Neural progenitor cell (in vitro differentiated cells): ENCODE results near the gene SDF4. TPM values are rescaled to one million over a fixed set of nuclear protein-coding genes. Genes with fewer than 3 reads are reported as not detected.

ENCODE experiments used
- DNase-seq: peaks from one replicate; pipeline ENCODE4 v3.0.0-alpha.2; 2016; ENCODE audit warnings: low spot score
- H2AFZ ChIP-seq: fragments of 200-600 bp; sonication (generic); replicated peaks from 2 replicates; pipeline ENCODE4 v1.6.1; 2016; ENCODE audit warnings: antibody characterized with exemption
- H3F3A ChIP-seq: fragments of 200-600 bp; sonication (generic); 2 replicates; pipeline ENCODE4 v1.6.1; 2016; ENCODE audit warnings: antibody characterized with exemption, low read depth
- H3K27ac ChIP-seq: fragments of 200-600 bp; sonication (generic); 2 replicates; pipeline ENCODE4 v1.5.1; 2016; ENCODE audit warnings: mild to moderate bottlenecking
- H3K27me3 ChIP-seq: fragments of 200-600 bp; sonication (generic); 2 replicates; pipeline ENCODE4 v1.6.1; 2016; ENCODE audit warnings: mild to moderate bottlenecking, moderate library complexity
- H3K36me3 ChIP-seq: fragments of 200-600 bp; sonication (generic); 2 replicates; pipeline ENCODE4 v1.5.1; 2016
- H3K4me1 ChIP-seq: fragments of 200-600 bp; sonication (generic); 2 replicates; pipeline ENCODE4 v1.6.1; 2016; ENCODE audit warnings: mixed run types
- H3K4me2 ChIP-seq: fragments of 200-600 bp; sonication (generic); 2 replicates; pipeline ENCODE4 v1.6.1; 2016
- H3K4me3 ChIP-seq: fragments of 200-600 bp; sonication (generic); 2 replicates; pipeline ENCODE4 v1.5.1; 2016
- H3K79me2 ChIP-seq: fragments of 200-600 bp; sonication (generic); 2 replicates; pipeline ENCODE4 v1.6.1; 2016; ENCODE audit warnings: low read depth
- H3K9ac ChIP-seq: fragments of 200-600 bp; sonication (generic); 2 replicates; pipeline ENCODE4 v1.6.1; 2016
- H3K9me3 ChIP-seq: fragments of 200-600 bp; sonication (generic); 2 replicates; pipeline ENCODE4 v1.5.1; 2016; ENCODE audit warnings: low read depth
- H4K20me1 ChIP-seq: fragments of 200-600 bp; sonication (generic); 2 replicates; pipeline ENCODE4 v1.6.1; 2016; ENCODE audit warnings: low read depth
- H3K27ac Mint-ChIP-seq: 3 replicates; pipeline ENCODE4 v1.8.0; 2021; ENCODE audit warnings: mixed read lengths
- H3K27me3 Mint-ChIP-seq: 2 replicates; pipeline ENCODE4 v1.8.0; 2022; ENCODE audit warnings: low read depth, mild to moderate bottlenecking, inconsistent platforms, moderate library complexity, mixed read lengths; ENCODE audit not compliant: insufficient read depth
- H3K36me3 Mint-ChIP-seq: 3 replicates; pipeline ENCODE4 v1.8.0; 2021; ENCODE audit warnings: mixed read lengths
- H3K4me1 Mint-ChIP-seq: 3 replicates; pipeline ENCODE4 v1.8.0; 2021; ENCODE audit warnings: mixed read lengths
- H3K4me3 Mint-ChIP-seq: 3 replicates; pipeline ENCODE4 v1.8.0; 2021; ENCODE audit warnings: mild to moderate bottlenecking, moderate library complexity, mixed read lengths
- H3K9me3 Mint-ChIP-seq: 3 replicates; pipeline ENCODE4 v1.8.0; 2020; ENCODE audit warnings: mixed read lengths
- CTCF ChIP-seq: fragments of 200-600 bp; sonication (generic); IDR thresholded peaks from 2 replicates; pipeline ENCODE4 v1.5.1; 2017; ENCODE audit warnings: antibody characterized with exemption, mild to moderate bottlenecking
- EZH2 ChIP-seq: fragments of 200-600 bp; sonication (generic); IDR thresholded peaks from 2 replicates; pipeline ENCODE4 v1.6.1; 2017; ENCODE audit warnings: antibody characterized with exemption, mild to moderate bottlenecking, moderate library complexity
- EZH2phosphoT487 ChIP-seq: fragments of 200-600 bp; sonication (generic); IDR thresholded peaks from 2 replicates; pipeline ENCODE4 v1.6.1; 2017; ENCODE audit warnings: antibody characterized with exemption
- total RNA-seq: library from RNA; depleted of rRNA; stranded (reverse); fragments of >200 nt; gene quantifications from 2 replicates; pipeline ENCODE4 v1.2.3, GENCODE V29; 2015; ENCODE audit warnings: low replicate concordance

Gene SDF4
- total RNA-seq, 1 donor from 2014 or later: 16.6 TPM

- peaks cover 7% of the 10 kb centered on the region for H3F3A ChIP-seq
- no peaks in the 10 kb centered on the region for H4K20me1 ChIP-seq
- H3K27ac Mint-ChIP-seq: no peak overlapping the region
- TF ChIP-seq EZH2phosphoT487: no peak
- no peak for TF ChIP-seq EZH2
- TF ChIP-seq CTCF: no peak
- peaks cover 4% of the 10 kb centered on the region for H3K27me3 Mint-ChIP-seq
- no peaks in the 10 kb centered on the region for H3K79me2 ChIP-seq
- H3K9me3 ChIP-seq: peaks cover 3% of the 10 kb centered on the region
- no peak for DNase-seq
- peaks cover 42% of the 10 kb centered on the region for H3K27me3 ChIP-seq
- H3K4me1 Mint-ChIP-seq: peaks cover 6% of the 10 kb centered on the region
- H3K9me3 Mint-ChIP-seq: peaks cover 11% of the 10 kb centered on the region
- H3K36me3 Mint-ChIP-seq: peaks cover 2% of the 10 kb centered on the region
- H3K4me2 ChIP-seq: no peak overlapping the region
- H3K4me3 Mint-ChIP-seq: no peak overlapping the region
- H3K4me3 ChIP-seq: no peak overlapping the region
- no peak overlapping the region for H3K9ac ChIP-seq
- no peaks in the 10 kb centered on the region for H3K36me3 ChIP-seq
- H3K27ac ChIP-seq: no peak overlapping the region
- H2AFZ ChIP-seq: no peak overlapping the region
- peaks cover 3% of the 10 kb centered on the region for H3K4me1 ChIP-seq
Measured at GRCh38 chr1:1199141-1199960, 32.5 kb downstream of the SDF4 start.

- no peak overlapping the region for H3K4me2 ChIP-seq
- H3K27me3 ChIP-seq: peaks cover 35% of the 10 kb centered on the region
- no peak for DNase-seq
Measured at GRCh38 chr1:1198423-1199140, 33.2 kb downstream of the SDF4 start.

More at GRCh38 chr1:1198423-1199140, 33.2 kb downstream of the SDF4 start:
- no peaks in the 10 kb centered on the region for H3K79me2 ChIP-seq
- H2AFZ ChIP-seq: no peak overlapping the region
- Mint-ChIP-seq H3K4me1 (peaks cover 6% of the 10 kb centered on the region), H3K36me3 (peaks cover 2% of the 10 kb centered on the region), H3K4me3 (no peak overlapping the region), H3K27ac (no peak overlapping the region), H3K9me3 (peaks cover 12% of the 10 kb centered on the region), H3K27me3 (peaks cover 4% of the 10 kb centered on the region)
- H3K4me3 ChIP-seq: no peak overlapping the region
- H3F3A ChIP-seq: peaks cover 7% of the 10 kb centered on the region
- no peaks in the 10 kb centered on the region for H3K36me3 ChIP-seq
- no peak overlapping the region for H3K27ac ChIP-seq
- no peaks in the 10 kb centered on the region for H4K20me1 ChIP-seq
- H3K9ac ChIP-seq: no peak overlapping the region
- H3K4me1 ChIP-seq: peaks cover 3% of the 10 kb centered on the region
- TF ChIP-seq EZH2 (no peak), CTCF (no peak), EZH2phosphoT487 (no peak)
- H3K9me3 ChIP-seq: peaks cover 4% of the 10 kb centered on the region
